Transverse colon (tissue), 4 donors: ENCODE data around the gene PELI2. TPM values are rescaled to one million over a fixed set of nuclear protein-coding genes. Genes with fewer than 3 reads are reported as not detected.

Source experiments
- DNase-seq: peaks from one replicate; pipeline ENCODE4 v3.0.0-alpha.2; 2019
- H3K27ac ChIP-seq, 4 donors: fragments of 200-600 bp; sonication (generic); 2 replicates each; pipeline ENCODE4 v1.5.1; 2016 to 2018; ENCODE audit warnings: inconsistent platforms in 4 of 4
- H3K27me3 ChIP-seq: fragments of 200-600 bp; sonication (generic); 2 replicates; pipeline ENCODE4 v1.5.1; 2017; ENCODE audit warnings: inconsistent platforms
- H3K36me3 ChIP-seq, 4 donors: fragments of 200-600 bp; sonication (generic); 2 replicates each; pipeline ENCODE4 v1.5.1; 2017 to 2019; ENCODE audit warnings: inconsistent platforms in 4 of 4
- H3K4me1 ChIP-seq, 4 donors: fragments of 200-600 bp; sonication (generic); 2 replicates each; pipeline ENCODE4 v1.5.1; 2017 to 2020; ENCODE audit warnings: inconsistent platforms in 4 of 4
- H3K4me3 ChIP-seq, 4 donors: fragments of 200-600 bp; sonication (generic); 1 replicate in 1 of 4; 2 replicates in 3 of 4; pipeline versions ENCODE4 v1.5.1 to v1.6.1; 2017 to 2019; ENCODE audit warnings: inconsistent platforms in 4 of 4
- H3K9me3 ChIP-seq, 2 donors: fragments of 200-600 bp; sonication (generic); 2 replicates each; pipeline ENCODE4 v1.5.1; 2017 to 2019; ENCODE audit warnings: inconsistent platforms in 2 of 2
- EP300 ChIP-seq: sonication (generic); formaldehyde crosslinking; IDR thresholded peaks from one replicate; pipeline ENCODE4 v1.6.1; 2017; ENCODE audit warnings: antibody characterized with exemption, low read depth
- POLR2A ChIP-seq: fragments of 450-650 bp; IDR thresholded peaks from one replicate; pipeline ENCODE4 v1.6.1; 2016; ENCODE audit warnings: antibody characterized with exemption, mild to moderate bottlenecking, moderate library complexity
- POLR2AphosphoS5 ChIP-seq, 3 donors: sonication (generic); formaldehyde crosslinking; IDR thresholded peaks; one replicate each; pipeline ENCODE4 v1.6.1; 2016; ENCODE audit warnings: antibody characterized with exemption in 3 of 3
- WGBS, 2 donors: methylation state at CpG; one replicate each; pipeline ENCODE4 v1.1.5; 2018; ENCODE audit warnings: low coverage in 1 of 2; 5-methylcytosine and 5-hydroxymethylcytosine counted together
- in situ Hi-C, 4 donors: fragments of 200-750 bp; cut with MboI; loops; one replicate each; pipeline versions ENCODE4 v1.15.0 to v1.15.1; 2017; ENCODE audit warnings: low sequenced_read_pairs in 3 of 4, low pct_ligation_motif_present in 1 of 4, low pct_unique_long_range_greater_than_20kb in 1 of 4
- intact Hi-C: fragments of 100-400 bp; cut with DNase I; formaldehyde crosslinking; loops from one replicate; pipeline ENCODE4 v1.15.1; 2023; ENCODE audit warnings: low total_unique reads
- total RNA-seq, 4 donors: library from RNA; depleted of rRNA; stranded (reverse); fragments of >200 nt; gene quantifications; one replicate each; pipeline ENCODE4 v1.1.0, GENCODE V29; 2016
- TF ChIP-seq, protein P1 (sequence below), 5 experiments: fragments of 200-600 bp in 3 of 5; fragments of 450-650 bp in 2 of 5; sonication (generic) in 3 of 5; IDR thresholded peaks; 1 replicate in 2 of 5; 2 replicates in 3 of 5; pipeline ENCODE4 v1.5.1; 2016 to 2017; ENCODE audit warnings: antibody characterized with exemption in 5 of 5, inconsistent platforms in 3 of 5, mild to moderate bottlenecking in 2 of 5, moderate library complexity in 1 of 5

PELI2 gene
- total RNA-seq, 4 donors from 2014 or later = 4.8 to 29.9 (median 14.7) TPM

DNA sequence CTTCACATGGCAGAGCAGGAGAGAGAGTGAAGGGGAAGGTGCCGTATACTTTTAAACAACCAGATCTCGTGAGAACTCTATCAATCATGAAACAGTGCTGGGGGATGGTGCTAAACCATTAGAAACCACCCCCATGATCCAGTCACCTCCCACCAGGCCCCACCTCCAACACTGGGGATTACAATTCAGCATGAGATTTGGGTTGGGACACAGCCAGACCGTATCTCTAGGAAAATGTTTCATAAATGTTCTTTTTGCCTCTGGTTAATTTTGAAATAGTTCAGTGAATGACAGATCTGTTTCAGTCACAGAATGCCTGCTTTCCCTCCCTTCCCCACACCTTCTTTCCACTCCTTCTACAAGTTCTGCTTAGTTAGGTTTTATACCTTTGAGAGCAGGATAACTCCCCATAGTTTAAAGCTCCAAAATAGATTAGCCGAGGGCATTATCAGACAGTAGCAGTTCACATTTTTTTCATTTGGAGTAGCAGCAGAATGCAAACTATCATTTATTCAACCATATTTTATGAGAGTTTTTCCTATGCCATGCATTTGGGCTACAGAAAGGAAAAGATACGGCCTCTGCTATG is 27.1 kb downstream of the PELI2 start:
- no peaks in the 10 kb centered on the region for H3K27me3 ChIP-seq
- no peaks in the 10 kb centered on the region for H3K36me3 ChIP-seq
- no peak overlapping the region for H3K4me3 ChIP-seq
- intact Hi-C loops (no loop called here), in situ Hi-C loops (no loop called here)
- 82 to 94% methylated on average over 3 to 5 of the region's 5 CpGs for WGBS, 2 donors
- TF ChIP-seq POLR2AphosphoS5 (IDR thresholded peaks at IDR 0.05) (no peak), POLR2A (no peak), EP300 (no peak)
- TF ChIP-seq, protein P1, sequence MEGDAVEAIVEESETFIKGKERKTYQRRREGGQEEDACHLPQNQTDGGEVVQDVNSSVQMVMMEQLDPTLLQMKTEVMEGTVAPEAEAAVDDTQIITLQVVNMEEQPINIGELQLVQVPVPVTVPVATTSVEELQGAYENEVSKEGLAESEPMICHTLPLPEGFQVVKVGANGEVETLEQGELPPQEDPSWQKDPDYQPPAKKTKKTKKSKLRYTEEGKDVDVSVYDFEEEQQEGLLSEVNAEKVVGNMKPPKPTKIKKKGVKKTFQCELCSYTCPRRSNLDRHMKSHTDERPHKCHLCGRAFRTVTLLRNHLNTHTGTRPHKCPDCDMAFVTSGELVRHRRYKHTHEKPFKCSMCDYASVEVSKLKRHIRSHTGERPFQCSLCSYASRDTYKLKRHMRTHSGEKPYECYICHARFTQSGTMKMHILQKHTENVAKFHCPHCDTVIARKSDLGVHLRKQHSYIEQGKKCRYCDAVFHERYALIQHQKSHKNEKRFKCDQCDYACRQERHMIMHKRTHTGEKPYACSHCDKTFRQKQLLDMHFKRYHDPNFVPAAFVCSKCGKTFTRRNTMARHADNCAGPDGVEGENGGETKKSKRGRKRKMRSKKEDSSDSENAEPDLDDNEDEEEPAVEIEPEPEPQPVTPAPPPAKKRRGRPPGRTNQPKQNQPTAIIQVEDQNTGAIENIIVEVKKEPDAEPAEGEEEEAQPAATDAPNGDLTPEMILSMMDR (IDR thresholded peaks at IDR 0.05) = no peak
- H3K9me3 ChIP-seq = no peaks in the 10 kb centered on the region
- H3K4me1 ChIP-seq = peaks cover 0 to 31% (median 5%) of the 10 kb centered on the region in 4 donors
- no peak overlapping the region for H3K27ac ChIP-seq
- no peak for DNase-seq

- no peak for DNase-seq
- no peaks in the 10 kb centered on the region for H3K36me3 ChIP-seq
- peaks cover 0 to 35% (median 5%) of the 10 kb centered on the region in 4 donors for H3K4me1 ChIP-seq
- H3K4me3 ChIP-seq = no peak overlapping the region
- intact Hi-C loops (no loop called here), in situ Hi-C loops (no loop called here)
- no peaks in the 10 kb centered on the region for H3K27me3 ChIP-seq
- no peak overlapping the region for H3K27ac ChIP-seq
- H3K9me3 ChIP-seq = no peaks in the 10 kb centered on the region
- 67 to 70% methylated on average over 1 to 3 of the region's 3 CpGs for WGBS, 2 donors
- TF ChIP-seq POLR2AphosphoS5 (IDR thresholded peaks at IDR 0.05) = no peak
- TF ChIP-seq, protein P1 (IDR thresholded peaks at IDR 0.05) = no peak
- TF ChIP-seq EP300 = no peak
- no peak for TF ChIP-seq POLR2A
Measured at GRCh38 chr14:56145965-56146364, 27.8 kb downstream of the PELI2 start.

- TF ChIP-seq POLR2AphosphoS5 (IDR thresholded peaks at IDR 0.05) = no peak
- TF ChIP-seq POLR2A = no peak
- TF ChIP-seq EP300 = no peak
- TF ChIP-seq, protein P1 (IDR thresholded peaks at IDR 0.05) = no peak
- H3K27me3 ChIP-seq = no peaks in the 10 kb centered on the region
- no peaks in the 10 kb centered on the region for H3K36me3 ChIP-seq
- H3K27ac ChIP-seq = no peak overlapping the region
- H3K9me3 ChIP-seq = no peaks in the 10 kb centered on the region
- in situ Hi-C loops = no loop called here
- 50 to 60% methylated on average over 1 of the region's 1 CpG for WGBS, 2 donors
- intact Hi-C loops = no loop called here
- peaks cover 0 to 35% (median 5%) of the 10 kb centered on the region in 4 donors for H3K4me1 ChIP-seq
- no peak for DNase-seq
- no peak overlapping the region for H3K4me3 ChIP-seq
Measured at GRCh38 chr14:56147449-56147848, 29.2 kb downstream of the PELI2 start.

GRCh38 chr14:56147986-56148901 is 30.0 kb downstream of the PELI2 start:
- Histone ChIP-seq H3K27ac (no peak overlapping the region), H3K4me1 (peaks cover 0 to 35% (median 5%) of the 10 kb centered on the region in 4 donors), H3K36me3 (no peaks in the 10 kb centered on the region), H3K27me3 (no peaks in the 10 kb centered on the region), H3K9me3 (no peaks in the 10 kb centered on the region), H3K4me3 (no peak overlapping the region)
- WGBS, 2 donors = 65 to 100% methylated on average over 1 to 3 of the region's 3 CpGs
- no peak for DNase-seq
- in situ Hi-C loops = no loop called here
- TF ChIP-seq EP300 (no peak), POLR2A (no peak), POLR2AphosphoS5 (IDR thresholded peaks at IDR 0.05) (no peak)
- TF ChIP-seq, protein P1 (IDR thresholded peaks at IDR 0.05) = no peak
- intact Hi-C loops = no loop called here
